Panc1 (cell line): Measurements from ENCODE around the gene CELF2. TPM values are rescaled to one million over a fixed set of nuclear protein-coding genes. Genes with fewer than 3 reads are reported as not detected.

Source experiments
- ATAC-seq: fragments of 200-7000 bp; cut with Tn5 transposase; 2 replicates; pipeline ENCODE4 v1.9.1; 2020; ENCODE audit warnings: mild to moderate bottlenecking, moderate library complexity
- BruUV-seq: library from RNA; stranded (reverse); fragments of 400-500 nt; replicated peaks from 2 replicates; lab custom pipeline; 2021; lab: Mats Ljungman, UMichigan
- CTCF ChIA-PET: fragments of 300-600 bp; sonication (Branson Sonifier 250); formaldehyde crosslinking; loops from one replicate; lab custom pipeline; 2022; ENCODE audit warnings: antibody characterized with exemption; lab: Charles Lee
- POLR2A ChIA-PET: fragments of 300-600 bp; sonication (Branson Sonifier 250); formaldehyde crosslinking; loops from one replicate; lab custom pipeline; 2022; ENCODE audit warnings: antibody characterized with exemption; lab: Charles Lee
- DNase-seq: peaks from one replicate; pipeline ENCODE4 v3.0.0-alpha.2; 2010; ENCODE audit warnings: low read depth, low spot score
- H3K27ac ChIP-seq: 2 replicates; pipeline ENCODE4 v1.5.1; 2011; ENCODE audit warnings: mild to moderate bottlenecking, low read length, inconsistent platforms
- H3K27me3 ChIP-seq: fragments of 200-500 bp; sonication (Bioruptor generic); 2 replicates; pipeline ENCODE4 v1.6.0; 2014; ENCODE audit warnings: low read length, inconsistent platforms; ENCODE audit not compliant: control insufficient read depth, insufficient read depth
- H3K36me3 ChIP-seq: fragments of 200-500 bp; sonication (Bioruptor generic); 2 replicates; pipeline ENCODE4 v1.5.1; 2014; ENCODE audit warnings: inconsistent platforms, mild to moderate bottlenecking, low read length, moderate library complexity; ENCODE audit not compliant: control insufficient read depth, insufficient read depth
- H3K4me1 ChIP-seq: 2 replicates; pipeline ENCODE4 v1.5.1; 2011; ENCODE audit warnings: inconsistent platforms, mild to moderate bottlenecking, low read length, moderate library complexity; ENCODE audit not compliant: control insufficient read depth, insufficient read depth
- H3K4me3 ChIP-seq, 2 experiments: 2 replicates each; pipeline ENCODE4 v1.5.1; 2011 to 2012; ENCODE audit warnings: low read depth in 2 of 2, low read length in 2 of 2, mild to moderate bottlenecking in 2 of 2, inconsistent platforms in 1 of 2, moderate library complexity in 1 of 2
- H3K9me3 ChIP-seq: fragments of 200-500 bp; sonication (Bioruptor generic); 2 replicates; pipeline ENCODE4 v1.5.1; 2014; ENCODE audit warnings: low read depth, mild to moderate bottlenecking, inconsistent platforms, low read length, moderate library complexity; ENCODE audit not compliant: control insufficient read depth, insufficient read depth
- POLR2AphosphoS5 ChIP-seq: IDR thresholded peaks from 2 replicates; pipeline ENCODE4 v1.6.1; 2012; ENCODE audit warnings: mild to moderate bottlenecking, low read depth, low read length, moderate library complexity
- SIN3A ChIP-seq: IDR thresholded peaks from 2 replicates; pipeline ENCODE4 v1.6.1; 2012; ENCODE audit warnings: low read depth, mild to moderate bottlenecking, low read length, moderate library complexity, borderline replicate concordance; ENCODE audit not compliant: insufficient read depth
- TCF7L2 ChIP-seq: IDR thresholded peaks from 2 replicates; pipeline ENCODE4 v1.6.1; 2011; ENCODE audit warnings: mild to moderate bottlenecking, low read depth, low read length, inconsistent platforms
- in situ Hi-C: cut with HindIII; loops from 2 replicates; pipeline ENCODE4 v1.10.0; 2016; ENCODE audit warnings: low sequenced_read_pairs, low pct_unique_long_range_greater_than_20kb
- intact Hi-C: fragments of 100-400 bp; cut with micrococcal nuclease; formaldehyde crosslinking; loops from one replicate; pipeline ENCODE4 v1.10.0; 2022; ENCODE audit not compliant: unreplicated experiment
- total RNA-seq: library from RNA; stranded (reverse); gene quantifications from one replicate; pipeline ENCODE4 v1.2.1, GENCODE V29; 2021; ENCODE audit not compliant: unreplicated experiment
- TF ChIP-seq, protein P1 (sequence below), 2 experiments: IDR thresholded peaks; 2 replicates each; pipeline ENCODE4 v1.6.1; 2011 to 2012; ENCODE audit warnings: low read depth in 2 of 2, control low read depth in 1 of 2, low read length in 1 of 2, mild to moderate bottlenecking in 1 of 2, moderate library complexity in 1 of 2; ENCODE audit not compliant: insufficient read depth in 1 of 2
- TF ChIP-seq, protein P2 (sequence below): fragments of 450-650 bp; IDR thresholded peaks from 2 replicates; pipeline ENCODE4 v1.5.1; 2017; ENCODE audit warnings: mild to moderate bottlenecking

CELF2 gene
- total RNA-seq, 1 experiment from 2014 or later: 0.44 TPM

DNA sequence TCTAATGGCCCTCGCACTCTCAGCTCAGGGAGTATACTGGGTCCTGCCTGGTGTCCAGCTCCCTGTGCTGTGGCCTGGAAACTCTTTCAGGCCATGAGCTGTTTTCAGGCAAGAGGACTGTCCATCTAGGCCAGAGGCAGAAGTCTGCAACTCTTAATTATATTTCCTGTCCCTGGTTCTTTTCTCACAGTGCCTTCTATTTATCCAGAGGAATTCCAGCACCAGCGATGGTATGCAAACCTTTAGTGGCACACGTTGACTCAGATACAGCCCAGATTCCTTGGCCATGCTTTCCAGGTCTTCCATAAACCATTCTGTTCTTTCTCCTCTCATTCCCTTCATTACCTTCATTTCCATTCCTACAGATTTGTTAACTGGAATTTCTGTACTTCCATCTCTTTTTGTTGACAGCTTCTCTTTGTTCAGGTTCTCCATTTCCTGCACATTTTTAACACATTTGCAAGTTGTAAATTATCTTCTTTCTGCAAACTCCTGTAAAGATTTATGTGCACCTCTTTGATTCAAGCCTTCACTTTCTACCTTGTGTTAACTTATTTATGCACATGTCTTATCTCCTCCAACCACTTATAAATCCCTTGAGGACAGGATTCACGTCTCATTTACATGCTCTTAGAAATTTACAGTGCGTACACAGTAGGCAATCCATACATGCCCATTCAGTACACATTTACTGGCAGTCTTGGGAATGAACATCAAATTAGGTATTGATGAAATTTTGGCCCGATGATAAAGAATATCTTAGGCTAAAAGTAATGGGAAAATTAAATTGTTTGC is 172.1 kb downstream of the CELF2 start:
- BruUV-seq: no TSS peak
- DNase-seq (no peak), ATAC-seq (no peak)
- H3K27ac ChIP-seq: no peak overlapping the region
- in situ Hi-C loops (no loop called here), intact Hi-C loops (no loop called here)
- POLR2A ChIA-PET: no interaction called here
- no peaks in the 10 kb centered on the region for H3K36me3 ChIP-seq
- H3K27me3 ChIP-seq: no peaks in the 10 kb centered on the region
- no peaks in the 10 kb centered on the region for H3K4me1 ChIP-seq
- H3K4me3 ChIP-seq: no peak overlapping the region
- CTCF ChIA-PET: no interaction called here
- H3K9me3 ChIP-seq: no peaks in the 10 kb centered on the region
- TF ChIP-seq SIN3A: no peak

DNA sequence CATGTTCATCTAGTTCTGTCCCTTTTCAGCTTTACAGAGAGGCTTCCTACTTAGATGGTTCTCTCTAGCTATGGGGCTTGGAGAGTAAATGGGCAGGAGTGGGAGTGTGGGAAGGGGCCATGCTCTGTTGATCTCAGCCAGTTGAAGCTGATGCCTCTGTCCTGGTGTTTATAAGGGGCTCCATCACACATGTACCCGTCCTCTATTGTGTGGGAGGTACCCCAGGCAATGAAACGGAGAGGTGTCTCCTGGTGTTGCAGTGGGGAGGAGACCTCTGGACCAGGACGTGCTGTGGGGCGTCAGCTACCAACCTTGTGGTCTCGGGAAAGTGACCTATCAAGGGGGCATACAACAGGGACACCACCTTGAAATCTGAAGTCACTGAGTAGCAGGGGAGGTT is 173.5 kb downstream of the CELF2 start:
- H3K4me1 ChIP-seq: no peaks in the 10 kb centered on the region
- H3K4me3 ChIP-seq: no peak overlapping the region
- H3K9me3 ChIP-seq: no peaks in the 10 kb centered on the region
- no peaks in the 10 kb centered on the region for H3K36me3 ChIP-seq
- ChIA-PET CTCF (no interaction called here), POLR2A (no interaction called here)
- BruUV-seq: no TSS peak
- in situ Hi-C loops (no loop called here), intact Hi-C loops (no loop called here)
- TF ChIP-seq TCF7L2: no peak
- TF ChIP-seq, protein P1, sequence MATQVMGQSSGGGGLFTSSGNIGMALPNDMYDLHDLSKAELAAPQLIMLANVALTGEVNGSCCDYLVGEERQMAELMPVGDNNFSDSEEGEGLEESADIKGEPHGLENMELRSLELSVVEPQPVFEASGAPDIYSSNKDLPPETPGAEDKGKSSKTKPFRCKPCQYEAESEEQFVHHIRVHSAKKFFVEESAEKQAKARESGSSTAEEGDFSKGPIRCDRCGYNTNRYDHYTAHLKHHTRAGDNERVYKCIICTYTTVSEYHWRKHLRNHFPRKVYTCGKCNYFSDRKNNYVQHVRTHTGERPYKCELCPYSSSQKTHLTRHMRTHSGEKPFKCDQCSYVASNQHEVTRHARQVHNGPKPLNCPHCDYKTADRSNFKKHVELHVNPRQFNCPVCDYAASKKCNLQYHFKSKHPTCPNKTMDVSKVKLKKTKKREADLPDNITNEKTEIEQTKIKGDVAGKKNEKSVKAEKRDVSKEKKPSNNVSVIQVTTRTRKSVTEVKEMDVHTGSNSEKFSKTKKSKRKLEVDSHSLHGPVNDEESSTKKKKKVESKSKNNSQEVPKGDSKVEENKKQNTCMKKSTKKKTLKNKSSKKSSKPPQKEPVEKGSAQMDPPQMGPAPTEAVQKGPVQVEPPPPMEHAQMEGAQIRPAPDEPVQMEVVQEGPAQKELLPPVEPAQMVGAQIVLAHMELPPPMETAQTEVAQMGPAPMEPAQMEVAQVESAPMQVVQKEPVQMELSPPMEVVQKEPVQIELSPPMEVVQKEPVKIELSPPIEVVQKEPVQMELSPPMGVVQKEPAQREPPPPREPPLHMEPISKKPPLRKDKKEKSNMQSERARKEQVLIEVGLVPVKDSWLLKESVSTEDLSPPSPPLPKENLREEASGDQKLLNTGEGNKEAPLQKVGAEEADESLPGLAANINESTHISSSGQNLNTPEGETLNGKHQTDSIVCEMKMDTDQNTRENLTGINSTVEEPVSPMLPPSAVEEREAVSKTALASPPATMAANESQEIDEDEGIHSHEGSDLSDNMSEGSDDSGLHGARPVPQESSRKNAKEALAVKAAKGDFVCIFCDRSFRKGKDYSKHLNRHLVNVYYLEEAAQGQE (IDR thresholded peaks at IDR 0.05; ENCODE audit: insufficient read depth in 1 of 2, low read depth in 2 of 2, low read length in 1 of 2): no peak
- TF ChIP-seq, protein P2, sequence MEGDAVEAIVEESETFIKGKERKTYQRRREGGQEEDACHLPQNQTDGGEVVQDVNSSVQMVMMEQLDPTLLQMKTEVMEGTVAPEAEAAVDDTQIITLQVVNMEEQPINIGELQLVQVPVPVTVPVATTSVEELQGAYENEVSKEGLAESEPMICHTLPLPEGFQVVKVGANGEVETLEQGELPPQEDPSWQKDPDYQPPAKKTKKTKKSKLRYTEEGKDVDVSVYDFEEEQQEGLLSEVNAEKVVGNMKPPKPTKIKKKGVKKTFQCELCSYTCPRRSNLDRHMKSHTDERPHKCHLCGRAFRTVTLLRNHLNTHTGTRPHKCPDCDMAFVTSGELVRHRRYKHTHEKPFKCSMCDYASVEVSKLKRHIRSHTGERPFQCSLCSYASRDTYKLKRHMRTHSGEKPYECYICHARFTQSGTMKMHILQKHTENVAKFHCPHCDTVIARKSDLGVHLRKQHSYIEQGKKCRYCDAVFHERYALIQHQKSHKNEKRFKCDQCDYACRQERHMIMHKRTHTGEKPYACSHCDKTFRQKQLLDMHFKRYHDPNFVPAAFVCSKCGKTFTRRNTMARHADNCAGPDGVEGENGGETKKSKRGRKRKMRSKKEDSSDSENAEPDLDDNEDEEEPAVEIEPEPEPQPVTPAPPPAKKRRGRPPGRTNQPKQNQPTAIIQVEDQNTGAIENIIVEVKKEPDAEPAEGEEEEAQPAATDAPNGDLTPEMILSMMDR: no peak
- TF ChIP-seq SIN3A: no peak
- TF ChIP-seq POLR2AphosphoS5: no peak
- ATAC-seq: no peak
- H3K27ac ChIP-seq: no peak overlapping the region
- DNase-seq: no peak
- H3K27me3 ChIP-seq: no peaks in the 10 kb centered on the region

DNA sequence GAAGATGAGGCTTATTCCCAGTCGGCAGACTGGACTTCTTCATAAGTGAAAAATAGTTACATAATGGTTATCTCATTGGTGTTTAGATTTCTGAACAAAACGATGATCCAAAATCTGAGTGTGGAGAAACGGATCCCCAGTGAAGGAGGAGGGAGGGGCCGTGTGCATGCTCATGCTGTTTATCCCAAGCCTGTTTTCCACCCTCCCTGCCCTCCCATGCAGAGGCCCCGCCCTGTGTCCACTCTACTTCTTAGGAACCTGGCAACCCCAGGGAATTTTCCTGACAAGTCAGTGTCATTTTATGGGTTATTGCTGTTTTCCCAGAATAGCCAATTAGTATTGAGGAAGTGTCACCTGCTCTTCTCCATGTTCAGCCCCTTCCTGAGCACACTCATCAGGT is 174.0 kb downstream of the CELF2 start:
- CTCF ChIA-PET: no interaction called here
- no peaks in the 10 kb centered on the region for H3K4me1 ChIP-seq
- no peaks in the 10 kb centered on the region for H3K27me3 ChIP-seq
- TF ChIP-seq, protein P1 (IDR thresholded peaks at IDR 0.05; ENCODE audit: insufficient read depth in 1 of 2, low read depth in 2 of 2, low read length in 1 of 2): no peak
- TF ChIP-seq, protein P2: no peak
- TF ChIP-seq SIN3A (no peak), POLR2AphosphoS5 (no peak), TCF7L2 (no peak)
- no peak for DNase-seq
- no peak overlapping the region for H3K27ac ChIP-seq
- no peak for ATAC-seq
- no TSS peak for BruUV-seq
- H3K9me3 ChIP-seq: no peaks in the 10 kb centered on the region
- in situ Hi-C loops (no loop called here), intact Hi-C loops (no loop called here)
- POLR2A ChIA-PET: no interaction called here
- no peaks in the 10 kb centered on the region for H3K36me3 ChIP-seq
- no peak overlapping the region for H3K4me3 ChIP-seq
